GM19099 (cell line): ENCODE measurements around the gene ATL2.

ENCODE experiments used
- POLR2A ChIP-seq: IDR thresholded peaks from 3 replicates; pipeline ENCODE4 v1.6.1; 2011; ENCODE audit warnings: low read depth; ENCODE audit not compliant: insufficient read length; ENCODE audit errors: extremely low read depth

ATL2 gene

GRCh38 chr2:38377050-38377828 is at the start of gene ATL2:
ATL2 (minus strand) TSS chr2:38377273; CDS start chr2:38377260, 13 bp downstream.
- peak; percentile 81 for TF ChIP-seq POLR2A

DNA sequence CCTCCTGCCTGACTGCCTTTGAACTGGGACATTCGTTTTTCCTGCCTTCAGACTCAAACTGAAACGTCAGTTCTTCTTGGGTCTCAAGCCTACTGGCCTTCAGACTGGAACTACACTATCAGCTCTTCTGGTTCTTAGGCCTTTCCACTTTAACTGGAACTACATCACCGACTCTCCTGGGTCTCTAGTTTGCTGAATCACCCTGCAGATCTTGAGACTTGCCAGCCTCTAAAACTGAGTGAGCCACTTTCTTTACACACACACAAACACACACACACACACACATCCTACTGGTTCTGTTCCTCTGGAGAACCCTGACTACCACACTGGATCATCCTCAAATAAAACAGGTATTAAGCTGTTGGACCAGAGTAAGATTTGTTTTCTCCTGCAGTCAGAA is 46.7 kb upstream of the ATL2 start:
- no peak for TF ChIP-seq POLR2A

GRCh38 chr2:38421274-38422056 is 44.4 kb upstream of the ATL2 start:
- no peak for TF ChIP-seq POLR2A

GRCh38 chr2:38419499-38419898 is 42.4 kb upstream of the ATL2 start:
- no peak for TF ChIP-seq POLR2A

DNA sequence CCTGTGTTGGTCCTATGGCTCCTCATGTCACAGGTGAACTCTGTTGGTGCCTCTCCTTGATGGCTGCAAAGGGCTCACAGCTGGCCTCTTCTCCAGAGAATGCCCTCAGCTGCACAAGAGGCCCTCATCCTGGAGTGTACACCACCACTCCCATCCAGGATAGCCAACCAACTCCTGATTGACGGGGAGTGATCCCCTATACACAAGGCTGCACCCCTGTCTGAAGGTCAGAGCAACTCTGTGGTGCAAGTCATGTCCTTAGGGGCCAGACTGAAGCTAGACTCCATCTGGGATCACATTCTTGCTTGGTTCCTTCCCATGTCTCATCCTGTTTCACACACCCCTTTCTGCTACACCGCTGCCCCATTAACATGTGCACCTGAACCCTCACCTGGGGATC is 41.7 kb upstream of the ATL2 start:
- no peak for TF ChIP-seq POLR2A

- TF ChIP-seq POLR2A: no peak
Measured at GRCh38 chr2:38417745-38418689, 40.9 kb upstream of the ATL2 start.

GRCh38 chr2:38416296-38417036 is 39.4 kb upstream of the ATL2 start:
- no peak for TF ChIP-seq POLR2A

DNA sequence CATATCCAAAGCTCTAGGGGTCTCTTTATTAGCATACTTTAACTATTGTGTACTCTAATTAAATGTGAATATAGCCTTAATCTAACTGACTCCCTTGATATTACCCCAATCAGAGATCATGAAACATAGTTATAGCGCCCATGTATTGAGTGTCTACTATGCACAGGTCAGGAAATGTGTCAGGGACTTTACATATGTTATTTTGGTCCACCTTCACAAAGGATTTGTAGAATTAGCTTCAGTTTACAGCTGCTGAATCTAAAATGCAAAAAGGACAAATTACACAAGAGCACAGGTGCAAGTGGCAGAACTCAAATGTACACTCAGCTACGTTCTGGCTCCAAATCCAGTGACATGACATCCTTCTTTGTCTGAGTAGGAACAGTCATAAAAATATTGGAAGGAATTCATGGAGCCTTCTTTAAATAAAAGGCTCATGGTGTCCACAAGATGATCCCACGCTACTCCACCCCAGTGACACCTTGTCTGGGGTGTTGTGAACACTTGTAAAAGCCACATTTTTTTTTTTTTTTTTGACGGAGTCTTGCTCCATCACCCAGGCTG is 38.7 kb upstream of the ATL2 start:
- no peak for TF ChIP-seq POLR2A

GRCh38 chr2:38415023-38415422 is 38.0 kb upstream of the ATL2 start:
- TF ChIP-seq POLR2A: no peak

- TF ChIP-seq POLR2A: no peak
Measured at GRCh38 chr2:38409156-38410102, 32.4 kb upstream of the ATL2 start.

- TF ChIP-seq POLR2A: no peak
Measured at GRCh38 chr2:38407111-38407682, 30.1 kb upstream of the ATL2 start.

GRCh38 chr2:38406597-38407110 is 29.6 kb upstream of the ATL2 start:
- TF ChIP-seq POLR2A: no peak
